Adipocyte (in vitro differentiated cells): Measurements from ENCODE around the gene GABRR1.

Source experiments
- DNase-seq: peaks from one replicate; pipeline ENCODE4 v3.0.0-alpha.2; 2015; ENCODE audit warnings: low read depth
- H3K27me3 ChIP-seq: replicated peaks from 2 replicates; pipeline ENCODE4 v1.7.0; 2013; ENCODE audit warnings: mild to moderate bottlenecking, low read length, moderate library complexity; ENCODE audit not compliant: control insufficient read depth, insufficient read depth
- H3K36me3 ChIP-seq: 2 replicates; pipeline ENCODE4 v1.7.0; 2013; ENCODE audit warnings: low read length, mild to moderate bottlenecking, moderate library complexity; ENCODE audit not compliant: control insufficient read depth, insufficient read depth, severe bottlenecking
- H3K4me1 ChIP-seq: 2 replicates; pipeline ENCODE4 v1.7.0; 2013; ENCODE audit warnings: mild to moderate bottlenecking, low read length, moderate library complexity; ENCODE audit not compliant: control insufficient read depth, insufficient read depth
- H3K4me3 ChIP-seq: 2 replicates; pipeline ENCODE4 v1.7.0; 2013; ENCODE audit warnings: mild to moderate bottlenecking, low read length, moderate library complexity
- H3K9ac ChIP-seq: 2 replicates; pipeline ENCODE4 v1.7.0; 2013; ENCODE audit warnings: mild to moderate bottlenecking, low read length, moderate library complexity
- H3K9me3 ChIP-seq: 2 replicates; pipeline ENCODE4 v1.7.0; 2013; ENCODE audit warnings: mild to moderate bottlenecking, low read length, moderate library complexity; ENCODE audit not compliant: control insufficient read depth

The GABRR1 gene

GRCh38 chr6:89215391-89215790, 1.8 kb downstream of the GABRR1 start:
- H3K4me3 ChIP-seq = no peak overlapping the region
- no peaks in the 10 kb centered on the region for H3K36me3 ChIP-seq
- H3K4me1 ChIP-seq = no peaks in the 10 kb centered on the region
- no peaks in the 10 kb centered on the region for H3K9me3 ChIP-seq
- peaks cover 30% of the 10 kb centered on the region for H3K27me3 ChIP-seq
- no peak for DNase-seq
- H3K9ac ChIP-seq = no peak overlapping the region

- no peak overlapping the region for H3K9ac ChIP-seq
- H3K36me3 ChIP-seq = no peaks in the 10 kb centered on the region
- H3K27me3 ChIP-seq = peaks cover 30% of the 10 kb centered on the region
- H3K4me1 ChIP-seq = no peaks in the 10 kb centered on the region
- H3K4me3 ChIP-seq = no peak overlapping the region
- H3K9me3 ChIP-seq = no peaks in the 10 kb centered on the region
- DNase-seq = no peak
Observed at GRCh38 chr6:89214197-89214596, 3.0 kb downstream of the GABRR1 start.

GRCh38 chr6:89212472-89212871, 4.7 kb downstream of the GABRR1 start:
- no peaks in the 10 kb centered on the region for H3K4me1 ChIP-seq
- H3K36me3 ChIP-seq = no peaks in the 10 kb centered on the region
- H3K4me3 ChIP-seq = no peak overlapping the region
- H3K9ac ChIP-seq = no peak overlapping the region
- no peaks in the 10 kb centered on the region for H3K9me3 ChIP-seq
- peaks cover 26% of the 10 kb centered on the region for H3K27me3 ChIP-seq
- DNase-seq = no peak

GRCh38 chr6:89209457-89209856, 7.7 kb downstream of the GABRR1 start:
- H3K9ac ChIP-seq = no peak overlapping the region
- no peaks in the 10 kb centered on the region for H3K36me3 ChIP-seq
- H3K9me3 ChIP-seq = no peaks in the 10 kb centered on the region
- H3K4me3 ChIP-seq = no peak overlapping the region
- DNase-seq = no peak
- no peaks in the 10 kb centered on the region for H3K4me1 ChIP-seq
- H3K27me3 ChIP-seq = peaks cover 10% of the 10 kb centered on the region

- DNase-seq = no peak
- Histone ChIP-seq H3K9me3 (no peaks in the 10 kb centered on the region), H3K27me3 (peaks cover 16% of the 10 kb centered on the region), H3K4me3 (no peak overlapping the region), H3K36me3 (no peaks in the 10 kb centered on the region), H3K9ac (no peak overlapping the region), H3K4me1 (no peaks in the 10 kb centered on the region)
Observed at GRCh38 chr6:89208551-89208950, 8.6 kb downstream of the GABRR1 start.

GRCh38 chr6:89205819-89206218, 11.3 kb downstream of the GABRR1 start:
- DNase-seq = no peak
- Histone ChIP-seq H3K36me3 (no peaks in the 10 kb centered on the region), H3K9me3 (no peaks in the 10 kb centered on the region), H3K27me3 (peaks cover 6% of the 10 kb centered on the region), H3K9ac (no peak overlapping the region), H3K4me1 (no peaks in the 10 kb centered on the region), H3K4me3 (no peak overlapping the region)

GRCh38 chr6:89204096-89204495, 13.1 kb downstream of the GABRR1 start:
- H3K4me1 ChIP-seq = no peaks in the 10 kb centered on the region
- no peak for DNase-seq
- H3K9me3 ChIP-seq = no peaks in the 10 kb centered on the region
- peaks cover 6% of the 10 kb centered on the region for H3K27me3 ChIP-seq
- no peak overlapping the region for H3K4me3 ChIP-seq
- H3K36me3 ChIP-seq = no peaks in the 10 kb centered on the region
- no peak overlapping the region for H3K9ac ChIP-seq

GRCh38 chr6:89200706-89201215, 16.4 kb downstream of the GABRR1 start:
- peaks cover 1% of the 10 kb centered on the region for H3K9me3 ChIP-seq
- H3K36me3 ChIP-seq = no peaks in the 10 kb centered on the region
- H3K4me1 ChIP-seq = no peaks in the 10 kb centered on the region
- no peak overlapping the region for H3K9ac ChIP-seq
- peaks cover 11% of the 10 kb centered on the region for H3K27me3 ChIP-seq
- no peak for DNase-seq
- H3K4me3 ChIP-seq = no peak overlapping the region

- no peak overlapping the region for H3K9ac ChIP-seq
- H3K27me3 ChIP-seq = peaks cover 11% of the 10 kb centered on the region
- peaks cover 12% of the 10 kb centered on the region for H3K9me3 ChIP-seq
- no peak for DNase-seq
- H3K4me1 ChIP-seq = no peaks in the 10 kb centered on the region
- no peaks in the 10 kb centered on the region for H3K36me3 ChIP-seq
- no peak overlapping the region for H3K4me3 ChIP-seq
Observed at GRCh38 chr6:89199579-89199978, 17.6 kb downstream of the GABRR1 start.

GRCh38 chr6:89198235-89198634, 18.9 kb downstream of the GABRR1 start:
- Histone ChIP-seq H3K27me3 (peaks cover 6% of the 10 kb centered on the region), H3K9ac (no peak overlapping the region), H3K4me1 (no peaks in the 10 kb centered on the region), H3K36me3 (no peaks in the 10 kb centered on the region), H3K9me3 (peaks cover 24% of the 10 kb centered on the region), H3K4me3 (no peak overlapping the region)
- no peak for DNase-seq

GRCh38 chr6:89197141-89197540, 20.0 kb downstream of the GABRR1 start:
- Histone ChIP-seq H3K4me1 (no peaks in the 10 kb centered on the region), H3K4me3 (no peak overlapping the region), H3K27me3 (peaks cover 10% of the 10 kb centered on the region), H3K36me3 (no peaks in the 10 kb centered on the region), H3K9me3 (peaks cover 24% of the 10 kb centered on the region), H3K9ac (no peak overlapping the region)
- no peak for DNase-seq

- H3K9me3 ChIP-seq = peaks cover 24% of the 10 kb centered on the region
- H3K36me3 ChIP-seq = no peaks in the 10 kb centered on the region
- H3K27me3 ChIP-seq = peaks cover 14% of the 10 kb centered on the region
- H3K4me1 ChIP-seq = no peaks in the 10 kb centered on the region
- H3K9ac ChIP-seq = no peak overlapping the region
- H3K4me3 ChIP-seq = no peak overlapping the region
- no peak for DNase-seq
Observed at GRCh38 chr6:89194559-89194958, 22.6 kb downstream of the GABRR1 start.
